Fibroblast of peridontal ligament (primary cell): ENCODE results near the gene RNU2-1.
"Not testable (repeated sequence)": the region's sequence is repeated elsewhere in the genome, so short reads cannot be mapped to it uniquely, and the experiment has no call there.

Source experiments
- DNase-seq: peaks from one replicate; pipeline ENCODE4 v3.0.0-alpha.2; 2010; ENCODE audit errors: extremely low read depth

Gene RNU2-1

DNA sequence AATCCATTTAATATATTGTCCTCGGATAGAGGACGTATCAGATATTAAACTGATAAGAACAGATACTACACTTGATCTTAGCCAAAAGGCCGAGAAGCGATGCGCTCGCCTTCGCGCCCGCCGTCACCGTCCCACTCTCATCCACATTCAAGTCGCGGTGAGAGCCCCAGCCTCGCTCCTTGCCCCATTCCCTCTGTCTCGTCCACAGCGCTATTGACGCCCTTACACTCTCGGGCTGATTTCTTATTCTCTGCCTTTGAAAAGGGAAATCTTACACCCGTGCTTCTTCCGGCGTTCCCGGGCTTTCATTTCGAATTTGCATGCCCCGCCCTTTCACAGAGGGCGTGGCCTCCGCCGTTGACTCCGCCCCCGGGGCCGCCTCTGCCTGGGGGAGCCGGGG, at the start of gene RNU2-1:
Gene RNU2-1, minus strand, starts transcription at position 101 of the 400 bp plus-strand sequence.
- DNase-seq, result not testable (repeated sequence)

DNA sequence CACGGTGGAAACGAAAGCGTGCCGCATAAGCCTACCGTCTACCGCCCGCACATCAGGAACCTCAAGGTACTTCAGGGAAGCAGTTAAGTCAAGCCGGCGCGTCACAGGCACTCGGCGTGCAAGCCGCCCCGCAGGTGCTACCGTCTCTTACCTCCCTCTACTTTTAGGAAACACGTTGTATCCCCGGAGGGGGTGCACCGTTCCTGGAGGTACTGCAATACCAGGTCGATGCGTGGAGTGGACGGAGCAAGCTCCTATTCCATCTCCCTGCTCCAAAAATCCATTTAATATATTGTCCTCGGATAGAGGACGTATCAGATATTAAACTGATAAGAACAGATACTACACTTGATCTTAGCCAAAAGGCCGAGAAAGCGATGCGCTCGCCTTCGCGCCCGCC, 39.1 kb upstream of the RNU2-1 start:
- DNase-seq, result not testable (repeated sequence)

DNA sequence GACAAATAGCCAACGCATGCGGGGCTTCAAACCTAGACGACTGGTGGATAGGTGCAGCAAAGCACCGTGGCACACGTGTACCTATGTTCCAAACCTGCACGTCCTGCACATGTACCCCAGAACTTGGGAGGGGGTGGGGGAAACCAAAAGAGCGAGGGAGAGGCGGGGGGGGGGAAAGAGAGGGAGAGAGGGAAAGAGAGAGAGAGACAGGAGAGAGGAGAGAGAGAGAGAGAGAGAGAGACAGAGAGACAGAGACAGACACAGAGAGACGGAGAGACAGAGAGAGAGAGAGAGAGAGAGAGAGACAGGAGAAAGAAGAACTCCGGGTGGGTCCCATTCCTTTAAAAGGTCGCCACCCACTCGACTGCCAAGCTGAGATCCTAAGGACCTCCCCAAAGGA, 38.7 kb upstream of the RNU2-1 start:
- not testable (repeated sequence) for DNase-seq

DNA sequence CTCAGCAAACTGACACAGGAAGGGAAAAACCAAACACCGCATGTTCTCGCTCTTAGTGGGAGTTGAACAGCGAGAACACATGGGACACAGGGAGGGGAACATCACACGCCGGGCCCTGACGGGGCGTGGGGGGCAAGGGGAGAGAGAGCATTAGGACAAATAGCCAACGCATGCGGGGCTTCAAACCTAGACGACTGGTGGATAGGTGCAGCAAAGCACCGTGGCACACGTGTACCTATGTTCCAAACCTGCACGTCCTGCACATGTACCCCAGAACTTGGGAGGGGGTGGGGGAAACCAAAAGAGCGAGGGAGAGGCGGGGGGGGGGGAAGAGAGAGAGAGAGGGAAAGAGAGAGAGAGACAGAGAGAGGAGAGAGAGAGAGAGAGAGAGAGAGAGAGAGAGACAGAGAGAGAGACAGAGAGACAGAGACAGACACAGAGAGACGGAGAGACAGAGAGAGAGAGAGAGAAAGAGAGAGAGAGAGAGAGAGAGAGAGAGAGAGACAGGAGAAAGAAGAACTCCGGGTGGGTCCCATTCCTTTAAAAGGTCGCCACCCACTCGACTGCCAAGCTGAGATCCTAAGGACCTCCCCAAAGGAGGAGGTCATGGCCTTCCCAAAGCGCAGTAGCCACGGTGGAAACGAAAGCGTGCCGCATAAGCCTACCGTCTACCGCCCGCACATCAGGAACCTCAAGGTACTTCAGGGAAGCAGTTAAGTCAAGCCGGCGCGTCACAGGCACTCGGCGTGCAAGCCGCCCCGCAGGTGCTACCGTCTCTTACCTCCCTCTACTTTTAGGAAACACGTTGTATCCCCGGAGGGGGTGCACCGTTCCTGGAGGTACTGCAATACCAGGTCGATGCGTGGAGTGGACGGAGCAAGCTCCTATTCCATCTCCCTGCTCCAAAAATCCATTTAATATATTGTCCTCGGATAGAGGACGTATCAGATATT, 37.1 kb upstream of the RNU2-1 start:
- DNase-seq, result not testable (repeated sequence)

DNA sequence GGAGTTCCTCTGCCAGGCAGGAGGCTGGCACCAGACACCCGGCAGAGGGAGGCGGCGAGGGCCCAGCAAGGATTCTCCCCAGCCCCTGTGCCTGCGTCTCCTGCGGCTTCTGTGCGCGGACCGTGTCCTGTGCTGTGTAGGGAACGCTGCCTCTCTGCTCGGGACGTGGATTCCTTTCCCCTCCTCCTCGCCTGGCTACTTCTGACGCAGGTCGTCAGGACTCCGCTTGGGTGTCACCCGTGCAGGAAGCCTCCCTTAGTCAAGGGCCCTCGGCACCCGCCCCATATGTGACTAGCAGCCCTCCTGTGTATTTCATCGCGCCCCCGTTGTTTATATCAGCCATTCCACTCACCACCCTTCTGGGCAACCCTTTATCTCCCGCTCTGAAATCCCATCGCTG, 12.7 kb upstream of the RNU2-1 start:
- not testable (repeated sequence) for DNase-seq

DNA sequence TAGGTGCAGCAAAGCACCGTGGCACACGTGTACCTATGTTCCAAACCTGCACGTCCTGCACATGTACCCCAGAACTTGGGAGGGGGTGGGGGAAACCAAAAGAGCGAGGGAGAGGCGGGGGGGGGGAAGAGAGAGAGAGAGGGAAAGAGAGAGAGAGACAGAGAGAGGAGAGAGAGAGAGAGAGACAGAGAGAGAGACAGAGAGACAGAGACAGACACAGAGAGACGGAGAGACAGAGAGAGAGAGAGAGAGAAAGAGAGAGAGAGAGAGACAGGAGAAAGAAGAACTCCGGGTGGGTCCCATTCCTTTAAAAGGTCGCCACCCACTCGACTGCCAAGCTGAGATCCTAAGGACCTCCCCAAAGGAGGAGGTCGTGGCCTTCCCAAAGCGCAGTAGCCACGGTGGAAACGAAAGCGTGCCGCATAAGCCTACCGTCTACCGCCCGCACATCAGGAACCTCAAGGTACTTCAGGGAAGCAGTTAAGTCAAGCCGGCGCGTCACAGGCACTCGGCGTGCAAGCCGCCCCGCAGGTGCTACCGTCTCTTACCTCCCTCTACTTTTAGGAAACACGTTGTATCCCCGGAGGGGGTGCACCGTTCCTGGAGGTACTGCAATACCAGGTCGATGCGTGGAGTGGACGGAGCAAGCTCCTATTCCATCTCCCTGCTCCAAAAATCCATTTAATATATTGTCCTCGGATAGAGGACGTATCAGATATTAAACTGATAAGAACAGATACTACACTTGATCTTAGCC, 7.0 kb upstream of the RNU2-1 start:
- DNase-seq, result not testable (repeated sequence)

DNA sequence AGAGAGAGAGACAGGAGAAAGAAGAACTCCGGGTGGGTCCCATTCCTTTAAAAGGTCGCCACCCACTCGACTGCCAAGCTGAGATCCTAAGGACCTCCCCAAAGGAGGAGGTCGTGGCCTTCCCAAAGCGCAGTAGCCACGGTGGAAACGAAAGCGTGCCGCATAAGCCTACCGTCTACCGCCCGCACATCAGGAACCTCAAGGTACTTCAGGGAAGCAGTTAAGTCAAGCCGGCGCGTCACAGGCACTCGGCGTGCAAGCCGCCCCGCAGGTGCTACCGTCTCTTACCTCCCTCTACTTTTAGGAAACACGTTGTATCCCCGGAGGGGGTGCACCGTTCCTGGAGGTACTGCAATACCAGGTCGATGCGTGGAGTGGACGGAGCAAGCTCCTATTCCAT, 5.8 kb upstream of the RNU2-1 start:
- DNase-seq, result not testable (repeated sequence)

DNA sequence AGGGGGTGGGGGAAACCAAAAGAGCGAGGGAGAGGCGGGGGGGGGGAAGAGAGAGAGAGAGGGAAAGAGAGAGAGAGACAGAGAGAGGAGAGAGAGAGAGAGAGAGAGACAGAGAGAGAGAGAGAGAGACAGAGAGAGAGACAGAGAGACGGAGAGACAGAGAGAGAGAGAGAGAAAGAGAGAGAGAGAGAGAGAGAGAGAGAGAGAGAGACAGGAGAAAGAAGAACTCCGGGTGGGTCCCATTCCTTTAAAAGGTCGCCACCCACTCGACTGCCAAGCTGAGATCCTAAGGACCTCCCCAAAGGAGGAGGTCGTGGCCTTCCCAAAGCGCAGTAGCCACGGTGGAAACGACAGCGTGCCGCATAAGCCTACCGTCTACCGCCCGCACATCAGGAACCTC, 514 bp downstream of the RNU2-1 start:
- DNase-seq, result not testable (repeated sequence)

DNA sequence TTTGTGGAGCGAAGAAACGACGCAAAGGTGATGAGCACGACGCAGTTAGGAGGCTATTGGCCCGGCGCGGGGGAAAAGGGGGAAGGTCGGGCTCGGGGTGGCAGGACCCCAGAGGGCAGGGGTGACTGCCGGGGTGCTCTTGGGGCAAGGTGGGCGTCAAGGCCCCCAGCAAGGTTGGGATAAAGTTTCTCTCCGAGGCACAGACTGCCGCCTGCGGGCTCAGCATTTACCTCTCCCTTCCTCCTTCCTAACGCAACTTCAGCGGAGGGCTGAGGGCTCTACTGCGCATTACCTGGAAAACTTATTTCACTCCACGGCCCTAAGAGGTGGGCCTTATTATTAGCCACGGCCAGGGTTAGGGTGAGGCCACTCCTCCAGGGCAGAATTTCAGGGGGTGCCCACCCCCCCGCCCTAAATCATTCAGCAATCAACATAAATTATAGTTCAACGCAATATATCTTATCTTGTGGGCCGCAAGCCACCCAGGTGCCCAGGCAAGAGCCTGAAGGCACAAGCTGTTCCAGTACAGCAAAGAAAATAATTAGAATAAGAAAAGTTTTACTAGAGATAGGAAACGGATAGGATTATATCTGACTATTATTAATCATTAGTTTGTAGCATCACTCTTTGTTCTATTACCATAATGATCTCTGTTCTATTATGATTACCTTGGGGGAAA, 1.6 kb downstream of the RNU2-1 start:
- not testable (repeated sequence) for DNase-seq

DNA sequence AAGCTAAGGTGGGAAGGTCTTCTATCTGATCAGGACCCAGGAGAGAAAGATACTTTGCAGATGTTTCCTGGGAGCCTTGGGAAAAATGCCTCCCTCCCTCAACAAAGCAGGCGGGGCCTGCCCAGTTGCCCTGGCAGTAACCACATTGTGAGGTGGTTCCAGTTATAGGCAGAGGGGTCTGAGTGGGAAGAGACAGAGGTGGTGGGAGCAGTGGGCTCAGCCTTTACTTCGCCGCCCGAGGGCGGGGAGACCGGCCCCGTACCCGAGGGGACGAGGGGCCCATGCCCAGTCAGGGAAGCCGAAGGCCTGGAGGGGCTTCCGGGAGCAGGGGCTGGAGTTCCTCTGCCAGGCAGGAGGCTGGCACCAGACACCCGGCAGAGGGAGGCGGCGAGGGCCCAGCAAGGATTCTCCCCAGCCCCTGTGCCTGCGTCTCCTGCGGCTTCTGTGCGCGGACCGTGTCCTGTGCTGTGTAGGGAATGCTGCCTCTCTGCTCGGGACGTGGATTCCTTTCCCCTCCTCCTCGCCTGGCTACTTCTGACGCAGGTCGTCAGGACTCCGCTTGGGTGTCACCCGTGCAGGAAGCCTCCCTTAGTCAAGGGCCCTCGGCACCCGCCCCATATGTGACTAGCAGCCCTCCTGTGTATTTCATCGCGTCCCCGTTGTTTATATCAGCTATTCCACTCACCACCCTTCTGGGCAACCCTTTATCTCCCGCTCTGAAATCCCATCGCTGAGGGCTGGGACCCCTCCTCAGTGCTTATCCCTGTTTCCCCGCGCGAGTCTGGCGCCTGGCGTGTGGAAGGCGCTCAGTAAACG, 2.4 kb downstream of the RNU2-1 start:
- DNase-seq, result not testable (repeated sequence)

DNA sequence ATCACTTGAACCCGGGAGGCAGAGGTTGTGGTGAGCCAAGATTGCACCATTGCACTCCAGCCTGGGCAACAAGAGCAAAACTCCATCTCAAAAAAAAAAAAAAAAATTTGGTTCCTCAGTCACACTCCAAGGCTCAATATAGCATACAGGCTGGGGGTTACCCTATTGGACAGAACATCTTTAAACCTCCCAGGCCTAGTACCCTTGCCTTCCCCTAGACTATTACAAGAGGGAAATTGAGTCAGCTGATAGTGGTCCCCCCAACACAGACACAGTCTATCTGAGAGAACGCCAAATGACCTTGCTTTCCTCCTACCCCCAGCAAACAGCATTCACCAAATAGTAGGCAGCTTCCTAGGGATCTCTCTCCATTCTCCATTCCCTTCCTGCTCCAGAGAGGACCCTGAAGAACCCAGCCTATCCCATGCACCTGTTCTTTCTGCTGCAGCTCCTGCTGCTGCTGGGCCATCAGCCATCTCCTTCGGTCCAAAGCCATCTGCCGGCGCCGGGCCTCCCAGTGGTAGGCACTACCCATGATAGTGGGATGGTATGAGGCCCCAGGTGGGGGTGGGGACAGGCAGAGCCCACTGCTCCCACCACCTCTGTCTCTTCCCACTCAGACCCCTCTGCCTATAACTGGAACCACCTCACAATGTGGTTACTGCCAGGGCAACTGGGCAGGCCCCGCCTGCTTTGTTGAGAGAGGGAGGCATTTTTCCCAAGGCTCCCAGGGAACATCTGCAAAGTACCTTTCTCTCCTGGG, 5.6 kb downstream of the RNU2-1 start, which contains the start of gene CCDC200:
Gene CCDC200, minus strand, starts transcription at position 604 of the 763 bp plus-strand sequence. Its CDS starts 69 bp downstream, at position 535.
- not testable (repeated sequence) for DNase-seq

DNA sequence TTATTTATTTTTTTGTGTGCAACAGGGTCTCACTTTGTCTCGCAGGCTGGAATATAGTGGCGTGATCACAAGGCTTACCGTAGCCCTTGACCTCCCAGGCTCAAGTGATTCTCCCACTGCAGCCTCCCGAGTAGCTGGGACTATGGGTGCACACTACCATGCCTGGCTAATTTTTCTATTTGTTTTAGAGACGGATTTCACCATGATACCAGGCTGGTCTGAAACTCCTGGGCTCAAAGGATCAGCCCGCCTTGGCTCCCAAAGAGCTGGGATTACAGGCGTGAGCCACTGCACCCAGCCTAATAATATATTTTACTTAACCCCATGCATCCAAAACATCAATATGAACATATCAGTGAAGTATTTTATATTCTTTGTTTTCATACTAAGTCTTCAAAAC, 7.4 kb downstream of the RNU2-1 start:
- DNase-seq, result no peak

DNA sequence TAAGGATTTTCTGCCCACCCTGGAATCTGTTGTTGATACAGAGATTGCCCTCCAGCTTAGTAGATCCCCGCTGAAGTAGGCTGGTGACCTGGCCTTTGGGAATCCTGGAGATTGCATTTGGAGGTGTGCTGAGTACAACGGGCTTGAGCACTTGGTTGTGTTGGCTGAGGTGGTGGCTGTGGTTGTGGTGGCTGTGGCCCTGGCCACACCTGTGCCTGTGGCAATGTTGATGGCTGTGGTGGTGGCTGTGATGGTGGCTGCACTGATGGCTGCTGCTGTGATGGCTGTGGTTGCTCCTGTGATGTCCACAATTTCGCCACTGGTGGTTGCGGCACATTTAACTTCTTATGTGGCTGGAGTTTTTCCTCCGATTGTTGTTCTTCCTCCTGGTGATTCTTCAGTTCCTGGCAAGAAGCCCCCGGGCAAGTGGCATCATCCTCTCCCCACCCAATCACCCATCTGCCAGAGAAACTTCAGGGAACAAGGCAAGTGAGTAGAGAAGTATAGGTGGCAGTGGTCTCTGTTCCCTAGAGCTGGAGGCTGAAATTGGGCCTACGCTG, 9.6 kb downstream of the RNU2-1 start:
- no peak for DNase-seq

DNA sequence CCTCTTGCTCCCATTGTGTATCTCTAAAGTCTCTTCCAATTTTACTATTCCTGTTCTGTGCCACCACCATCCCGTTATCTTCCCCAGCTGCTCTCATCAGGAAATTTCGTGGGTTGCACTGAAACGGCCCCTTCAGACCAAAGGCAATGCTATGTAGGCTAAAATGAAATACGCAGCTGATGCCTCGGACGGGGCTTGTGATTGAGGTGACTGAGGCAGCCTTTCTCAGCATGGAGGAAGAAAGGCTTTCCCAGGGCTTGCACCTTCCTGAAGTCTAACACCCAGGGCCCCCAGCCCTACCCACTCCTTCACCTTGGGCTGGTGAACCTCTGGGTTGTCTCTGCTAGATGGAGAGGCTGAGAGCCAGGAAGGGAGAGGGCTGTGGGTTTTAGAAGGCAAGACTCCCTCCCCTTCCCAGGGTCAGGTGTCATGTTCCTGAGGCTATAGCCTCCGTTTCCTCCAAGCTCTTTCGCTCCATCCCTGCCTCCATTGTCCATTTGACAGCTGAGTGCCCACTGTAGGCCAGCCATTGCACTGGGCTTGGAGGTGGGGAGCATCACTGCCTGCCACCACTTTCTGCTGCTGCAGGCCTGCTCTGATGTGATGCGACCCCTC, 13.2 kb downstream of the RNU2-1 start:
- DNase-seq, result no peak

DNA sequence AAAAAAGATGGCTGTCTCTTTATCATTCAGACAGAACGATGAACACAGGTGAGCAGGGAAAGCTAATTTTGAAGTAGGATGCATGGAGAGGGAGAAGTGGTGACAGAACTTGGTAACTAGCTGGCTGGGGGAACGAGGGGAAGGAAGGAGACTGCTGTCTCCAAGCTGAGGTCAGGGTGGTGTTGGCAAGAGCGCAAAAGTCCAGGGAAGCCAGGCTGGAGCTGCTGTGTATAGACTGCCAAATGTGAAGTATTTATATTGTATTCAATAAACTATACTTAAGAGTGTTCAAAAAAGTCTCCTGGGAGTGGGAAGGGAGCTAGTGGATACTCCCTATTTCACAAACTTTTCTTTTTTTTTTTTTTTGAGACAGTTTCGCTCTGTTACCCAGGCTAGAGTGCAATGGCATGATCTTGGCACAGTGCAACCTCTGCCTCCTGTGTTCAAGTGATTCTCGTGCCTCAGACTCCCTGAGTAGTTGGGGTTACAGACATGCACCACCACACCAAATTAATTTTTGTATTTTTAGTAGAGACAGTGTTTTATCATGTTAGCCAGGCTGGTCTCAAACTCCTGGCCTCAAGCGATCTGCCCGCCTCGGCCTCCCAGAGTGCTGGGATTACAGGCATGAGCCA, 13.9 kb downstream of the RNU2-1 start:
- DNase-seq, result peak; percentile 60

DNA sequence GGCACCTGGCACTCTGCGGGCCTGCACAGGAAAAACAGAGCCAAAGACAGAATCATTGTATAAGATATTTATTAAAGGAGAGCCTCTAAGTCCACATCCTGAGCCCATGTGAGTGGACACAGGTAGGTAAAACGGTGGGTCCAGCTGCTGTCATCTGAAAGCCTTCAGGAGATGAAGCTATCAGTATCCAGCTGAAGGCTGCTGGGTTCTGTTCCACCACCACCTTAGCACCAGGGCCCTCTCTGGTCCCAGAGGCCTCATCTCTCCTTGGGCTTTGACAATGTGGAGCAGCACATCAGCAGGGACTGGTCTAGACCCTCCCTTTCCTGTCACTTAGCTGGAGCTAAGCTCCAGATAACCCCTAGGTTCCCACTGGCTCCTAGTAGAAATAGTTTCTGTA, 14.8 kb downstream of the RNU2-1 start:
- no peak for DNase-seq

DNA sequence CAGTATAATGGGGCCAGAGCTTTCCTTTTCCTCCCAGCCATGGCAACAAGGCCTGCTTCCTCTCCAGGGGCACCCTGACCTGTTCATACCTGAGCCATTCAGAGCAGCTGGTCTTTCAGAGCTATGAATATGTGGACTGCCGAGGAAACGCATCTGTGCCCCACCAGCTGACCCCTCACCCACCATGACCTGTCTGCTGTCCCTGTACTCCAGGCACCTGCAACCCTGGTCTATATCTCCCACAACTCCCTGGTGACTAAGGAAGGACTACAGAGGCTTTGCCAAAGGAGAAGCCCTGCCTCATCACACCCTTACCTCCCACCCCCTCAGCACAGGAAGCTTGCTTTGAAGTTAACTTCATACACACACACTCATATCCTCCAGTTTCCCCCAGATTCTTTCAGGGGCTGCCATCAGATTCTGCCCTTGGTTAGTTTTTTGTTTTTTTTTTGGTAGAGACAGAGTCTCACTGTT, 16.1 kb downstream of the RNU2-1 start:
- DNase-seq, result no peak

DNA sequence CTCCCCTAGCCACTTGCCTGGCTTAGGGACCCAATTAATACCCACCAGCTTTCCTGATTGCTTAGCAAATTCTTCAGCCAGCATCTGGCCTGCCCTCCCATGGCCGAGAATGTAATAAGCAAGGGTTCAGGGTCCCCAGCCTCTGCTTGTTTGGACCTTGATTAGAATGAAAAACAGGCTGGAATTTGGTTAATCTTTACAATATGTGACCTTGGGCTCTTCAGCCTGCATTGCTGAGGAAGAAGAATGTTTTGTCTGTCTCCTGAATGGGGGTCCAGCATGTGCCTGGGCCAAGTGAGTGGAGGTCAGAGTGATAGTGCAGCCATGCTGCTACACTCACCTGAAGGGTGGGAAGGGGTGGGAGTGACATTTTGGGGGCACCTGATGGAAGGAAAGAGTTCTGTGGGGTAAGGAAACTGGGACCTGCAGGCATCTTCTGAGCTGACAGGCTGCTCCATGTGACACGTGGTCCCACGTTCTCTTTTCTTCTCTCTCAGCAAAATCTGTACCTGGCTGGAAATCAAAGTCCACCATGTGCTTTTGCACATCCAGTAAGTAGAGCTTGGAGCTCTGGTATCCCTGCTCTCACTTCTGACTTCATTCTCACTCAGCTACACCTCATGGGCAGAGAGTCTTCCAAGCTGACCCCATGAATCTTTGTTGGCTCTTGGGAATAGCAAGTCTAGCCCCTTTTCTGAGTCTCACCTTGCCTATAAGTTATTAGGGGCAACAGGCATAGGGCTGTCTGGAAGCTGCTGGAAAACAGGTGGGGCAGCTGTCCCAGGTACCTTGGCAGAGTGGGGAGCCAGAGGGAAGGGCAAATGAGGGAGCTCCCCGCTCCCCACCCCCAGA, 16.8 kb downstream of the RNU2-1 start:
- DNase-seq, result no peak
